Testis (tissue), 3 donors: ENCODE measurements around the gene QSOX1. TPM values are rescaled to one million over a fixed set of nuclear protein-coding genes. Genes with fewer than 3 reads are reported as not detected.

Experiments
- DNase-seq: peaks from one replicate; pipeline ENCODE4 v3.0.0-alpha.2; 2019
- H3K27ac ChIP-seq, 2 donors: fragments of 200-600 bp; sonication (generic); one replicate each; pipeline ENCODE4 v1.5.1; 2019
- H3K27me3 ChIP-seq: fragments of 200-600 bp; sonication (generic); one replicate; pipeline ENCODE4 v1.5.1; 2019
- H3K36me3 ChIP-seq: fragments of 200-600 bp; sonication (generic); one replicate; pipeline ENCODE4 v1.5.1; 2017; ENCODE audit warnings: low read depth; ENCODE audit errors: missing control alignments
- H3K4me1 ChIP-seq: fragments of 200-600 bp; sonication (generic); one replicate; pipeline ENCODE4 v1.5.1; 2019
- H3K4me3 ChIP-seq, 2 donors: fragments of 200-600 bp; sonication (generic); one replicate each; pipeline ENCODE4 v1.5.1; 2017 to 2019
- H3K9me3 ChIP-seq: fragments of 200-600 bp; sonication (generic); one replicate; pipeline ENCODE4 v1.5.1; 2017
- POLR2A ChIP-seq: fragments of 450-650 bp; IDR thresholded peaks from one replicate; pipeline ENCODE4 v1.6.1; 2017; ENCODE audit warnings: antibody characterized with exemption, mild to moderate bottlenecking, moderate library complexity
- WGBS, 2 donors: methylation state at CpG; one replicate each; pipeline ENCODE4 v1.1.5; 2018; 5-methylcytosine and 5-hydroxymethylcytosine counted together
- intact Hi-C: fragments of 100-400 bp; cut with DNase I; formaldehyde crosslinking; loops from one replicate; pipeline ENCODE4 v1.15.1; 2023; ENCODE audit warnings: low total_unique reads
- polyA plus RNA-seq: library from polyadenylated mRNA; stranded (reverse); fragments of 350-450 nt; fragmentation: Illumina TruSeq; extraction: RNeasy Lipid Tissue Mini Kit (QIAGEN cat#74804); gene quantifications from one replicate; pipeline ENCODE4 v1.2.3, GENCODE V29; 2014; ENCODE audit warnings: low read depth, low replicate concordance; ENCODE audit not compliant: insufficient read depth
- total RNA-seq, 2 donors: library from RNA; depleted of rRNA; stranded (reverse); fragments of >200 nt; gene quantifications; one replicate each; pipeline ENCODE4 v1.2.3, GENCODE V29; 2016
- TF ChIP-seq, protein P1 (sequence below), 3 experiments: fragments of 450-650 bp in 2 of 3; fragments of 200-600 bp in 1 of 3; sonication (generic) in 1 of 3; IDR thresholded peaks; one replicate each; pipeline ENCODE4 v1.5.1; 2016 to 2019; ENCODE audit warnings: antibody characterized with exemption in 3 of 3, mild to moderate bottlenecking in 2 of 3, moderate library complexity in 1 of 3

Gene QSOX1
- total and polyA plus RNA-seq, 3 donors from 2014 or later, result 285 to 691 (median 566) TPM

DNA sequence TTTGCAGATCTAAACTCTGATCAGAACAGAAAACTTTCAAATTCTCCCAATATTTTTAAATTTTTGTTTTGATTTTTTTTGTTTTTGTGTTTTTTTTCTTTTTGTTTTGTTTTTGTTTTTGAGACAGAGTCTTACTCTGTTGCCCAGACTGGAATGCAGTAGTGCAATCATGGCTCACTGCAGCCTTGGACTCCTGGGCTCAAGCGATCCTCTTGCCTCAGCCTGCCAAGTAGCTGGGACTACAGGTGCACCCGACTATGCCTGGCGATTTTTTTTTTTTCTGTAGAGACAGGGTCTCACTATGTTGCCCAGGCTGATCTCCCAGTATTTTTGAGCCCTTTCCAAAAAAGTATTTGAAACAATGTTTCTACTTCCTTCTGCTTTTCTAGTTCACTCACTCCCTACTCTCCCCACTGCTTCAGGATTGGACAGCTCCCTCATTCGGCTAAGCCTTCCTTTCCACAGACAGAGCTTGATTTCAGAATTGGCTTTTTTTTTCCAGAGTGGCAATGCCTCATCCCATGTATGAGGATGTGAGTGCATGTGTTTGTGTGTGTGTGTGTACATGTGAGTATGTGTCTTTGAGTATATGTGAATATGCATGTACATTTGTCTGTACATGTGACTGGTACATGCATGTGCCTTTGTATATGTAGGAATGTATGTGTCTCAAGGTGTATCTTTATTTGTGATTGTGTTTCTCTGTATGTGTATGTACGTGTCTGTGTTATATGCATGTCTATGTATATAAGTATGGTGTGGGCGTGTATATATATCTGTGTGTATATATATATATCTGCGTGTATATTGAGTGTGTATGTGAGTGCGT, 87.3 kb downstream of the QSOX1 start:
- Histone ChIP-seq H3K36me3 (no peaks in the 10 kb centered on the region), H3K4me3 (no peak overlapping the region), H3K27me3 (peaks cover 3% of the 10 kb centered on the region), H3K9me3 (no peaks in the 10 kb centered on the region), H3K27ac (no peak overlapping the region), H3K4me1 (no peaks in the 10 kb centered on the region)
- intact Hi-C loops, result no loop called here
- 73 to 80% methylated on average over 8 of the region's 8 CpGs for WGBS, 2 donors
- TF ChIP-seq, protein P1, sequence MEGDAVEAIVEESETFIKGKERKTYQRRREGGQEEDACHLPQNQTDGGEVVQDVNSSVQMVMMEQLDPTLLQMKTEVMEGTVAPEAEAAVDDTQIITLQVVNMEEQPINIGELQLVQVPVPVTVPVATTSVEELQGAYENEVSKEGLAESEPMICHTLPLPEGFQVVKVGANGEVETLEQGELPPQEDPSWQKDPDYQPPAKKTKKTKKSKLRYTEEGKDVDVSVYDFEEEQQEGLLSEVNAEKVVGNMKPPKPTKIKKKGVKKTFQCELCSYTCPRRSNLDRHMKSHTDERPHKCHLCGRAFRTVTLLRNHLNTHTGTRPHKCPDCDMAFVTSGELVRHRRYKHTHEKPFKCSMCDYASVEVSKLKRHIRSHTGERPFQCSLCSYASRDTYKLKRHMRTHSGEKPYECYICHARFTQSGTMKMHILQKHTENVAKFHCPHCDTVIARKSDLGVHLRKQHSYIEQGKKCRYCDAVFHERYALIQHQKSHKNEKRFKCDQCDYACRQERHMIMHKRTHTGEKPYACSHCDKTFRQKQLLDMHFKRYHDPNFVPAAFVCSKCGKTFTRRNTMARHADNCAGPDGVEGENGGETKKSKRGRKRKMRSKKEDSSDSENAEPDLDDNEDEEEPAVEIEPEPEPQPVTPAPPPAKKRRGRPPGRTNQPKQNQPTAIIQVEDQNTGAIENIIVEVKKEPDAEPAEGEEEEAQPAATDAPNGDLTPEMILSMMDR (IDR thresholded peaks at IDR 0.05), result no peak
- TF ChIP-seq POLR2A, result no peak
- DNase-seq, result peak; percentile 53

DNA sequence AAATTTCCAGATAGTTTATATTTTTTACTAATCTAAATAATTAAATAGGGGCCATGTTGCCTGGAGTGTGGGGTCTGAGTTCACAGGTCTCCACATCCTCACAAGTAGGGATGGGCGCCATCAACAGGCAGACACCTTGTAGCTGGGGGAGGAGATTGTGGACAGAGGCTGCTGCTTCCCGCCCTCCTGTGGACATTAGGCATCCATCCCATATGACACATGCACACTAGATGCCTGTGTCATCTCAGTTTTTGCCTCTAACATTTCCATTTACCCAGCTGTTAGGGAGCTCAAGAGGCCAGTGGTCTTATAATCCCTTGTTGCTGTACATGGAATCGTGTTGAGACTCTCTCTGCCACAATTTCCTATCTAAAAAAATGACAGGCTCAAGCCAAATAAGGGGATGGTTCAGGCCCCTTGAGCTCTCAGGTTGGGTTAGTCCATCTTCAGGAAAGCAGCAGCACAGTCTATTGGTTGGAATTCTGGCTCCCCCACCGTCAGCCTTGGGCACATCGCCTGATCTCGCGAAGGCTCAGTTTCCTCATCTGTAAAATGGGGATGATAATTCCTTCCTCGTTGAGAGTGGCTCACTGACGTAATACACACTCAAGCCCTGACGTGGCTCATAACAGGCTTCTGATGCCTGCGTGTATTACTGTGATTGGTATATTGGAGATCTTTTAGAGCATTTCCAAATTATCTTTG, 89.0 kb downstream of the QSOX1 start:
- DNase-seq, result no peak
- intact Hi-C loops, result no loop called here
- H3K4me1 ChIP-seq, result no peaks in the 10 kb centered on the region
- no peaks in the 10 kb centered on the region for H3K9me3 ChIP-seq
- peaks cover 3% of the 10 kb centered on the region for H3K27me3 ChIP-seq
- no peak overlapping the region for H3K27ac ChIP-seq
- no peak for TF ChIP-seq POLR2A
- TF ChIP-seq, protein P1 (IDR thresholded peaks at IDR 0.05), result no peak
- H3K4me3 ChIP-seq, result no peak overlapping the region
- H3K36me3 ChIP-seq, result no peaks in the 10 kb centered on the region
- WGBS, 2 donors, result 89 to 94% methylated on average over 11 of the region's 11 CpGs

DNA sequence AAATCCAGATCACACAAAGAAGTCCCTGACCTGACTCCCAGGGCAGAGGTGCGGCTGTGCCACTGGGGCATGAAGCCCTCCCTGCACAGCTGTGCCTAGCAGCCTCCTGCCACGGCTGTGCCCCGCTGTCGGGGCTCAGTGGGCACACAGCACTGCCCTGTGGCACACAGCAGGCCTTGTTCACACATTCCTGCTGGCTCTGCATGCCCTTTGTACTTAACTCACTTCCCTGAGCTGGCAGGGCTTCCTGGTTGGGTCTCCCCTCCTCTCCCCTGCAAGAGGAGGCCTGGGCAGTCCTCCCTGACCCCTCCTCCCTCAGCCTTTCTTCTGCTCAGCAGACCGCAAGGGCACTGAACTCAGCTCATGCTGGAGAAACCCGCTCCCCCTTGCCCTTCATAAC, 90.2 kb downstream of the QSOX1 start:
- Histone ChIP-seq H3K4me1 (no peaks in the 10 kb centered on the region), H3K27ac (no peak overlapping the region), H3K9me3 (no peaks in the 10 kb centered on the region), H3K4me3 (no peak overlapping the region), H3K27me3 (no peaks in the 10 kb centered on the region), H3K36me3 (no peaks in the 10 kb centered on the region)
- 86 to 90% methylated on average over 6 of the region's 6 CpGs for WGBS, 2 donors
- no peak for DNase-seq
- TF ChIP-seq, protein P1 (IDR thresholded peaks at IDR 0.05), result no peak
- no peak for TF ChIP-seq POLR2A
- intact Hi-C loops, result loop anchor here (5.0 kb wide), 1 partner anchor 242 kb away; no protein-coding TSS in a partner anchor

DNA sequence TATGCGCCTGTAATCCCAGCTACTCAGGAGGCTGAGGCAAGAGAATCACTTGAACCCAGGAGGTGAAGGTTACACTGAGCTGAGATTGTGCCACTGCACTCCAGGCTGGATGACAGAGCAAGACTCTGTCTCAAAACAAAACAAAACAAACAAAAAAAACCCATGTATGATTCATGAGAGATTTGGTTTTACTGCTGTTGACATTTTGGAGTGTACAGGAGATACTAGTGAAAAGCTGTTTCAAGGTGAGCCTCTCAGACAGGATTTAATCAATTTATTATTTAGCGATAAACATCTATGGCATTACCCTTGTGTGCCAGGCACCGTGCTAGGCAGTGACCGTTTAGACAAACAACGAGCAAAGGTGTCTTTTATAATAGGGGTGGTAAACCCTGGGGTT, 91.9 kb downstream of the QSOX1 start:
- Histone ChIP-seq H3K4me3 (no peak overlapping the region), H3K27ac (no peak overlapping the region), H3K4me1 (no peaks in the 10 kb centered on the region), H3K9me3 (no peaks in the 10 kb centered on the region), H3K36me3 (no peaks in the 10 kb centered on the region), H3K27me3 (no peaks in the 10 kb centered on the region)
- intact Hi-C loops, result loop anchor here (5.0 kb wide), 1 partner anchor 241 kb away; no protein-coding TSS in a partner anchor
- 93 to 95% methylated on average over 5 of the region's 5 CpGs for WGBS, 2 donors
- TF ChIP-seq POLR2A, result no peak
- TF ChIP-seq, protein P1 (IDR thresholded peaks at IDR 0.05), result no peak
- DNase-seq, result no peak
